Glutamatergic neuron (in vitro differentiated cells): Measurements from ENCODE around the gene CLDND2. TPM values are rescaled to one million over a fixed set of nuclear protein-coding genes. Genes with fewer than 3 reads are reported as not detected.

Source experiments
- DNase-seq: peaks from one replicate; pipeline ENCODE4 v3.0.0; 2022
- H3K27ac Mint-ChIP-seq: one replicate; pipeline ENCODE4 v1.8.0; 2020; ENCODE audit warnings: mild to moderate bottlenecking, mixed read lengths, inconsistent platforms; ENCODE audit not compliant: unreplicated experiment
- H3K27me3 Mint-ChIP-seq: one replicate; pipeline ENCODE4 v1.8.0; 2020; ENCODE audit warnings: mild to moderate bottlenecking, moderate library complexity, mixed read lengths, inconsistent platforms; ENCODE audit not compliant: unreplicated experiment
- H3K36me3 Mint-ChIP-seq: one replicate; pipeline ENCODE4 v1.8.0; 2020; ENCODE audit warnings: mild to moderate bottlenecking, mixed read lengths, inconsistent platforms; ENCODE audit not compliant: unreplicated experiment
- H3K4me1 Mint-ChIP-seq: one replicate; pipeline ENCODE4 v1.8.0; 2020; ENCODE audit warnings: mild to moderate bottlenecking, low read depth, mixed read lengths, inconsistent platforms; ENCODE audit not compliant: unreplicated experiment
- H3K4me3 Mint-ChIP-seq: one replicate; pipeline ENCODE4 v1.8.0; 2020; ENCODE audit warnings: mild to moderate bottlenecking, mixed read lengths, inconsistent platforms; ENCODE audit not compliant: unreplicated experiment
- H3K9me3 Mint-ChIP-seq: one replicate; pipeline ENCODE4 v1.8.0; 2020; ENCODE audit warnings: mild to moderate bottlenecking, moderate library complexity, mixed read lengths, inconsistent platforms; ENCODE audit not compliant: unreplicated experiment
- CTCF ChIP-seq: fragments of 200-600 bp; sonication (generic); IDR thresholded peaks from one replicate; pipeline ENCODE4 v1.5.0; 2021; ENCODE audit not compliant: partially characterized antibody, unreplicated experiment
- total RNA-seq: library from RNA; stranded (reverse); fragmentation: NEBNext Ultra II Directional; extraction: Animal tissue kit (Norgen Biotek cat#: 25700); gene quantifications from one replicate; pipeline ENCODE4 v1.2.1, GENCODE V29; 2021; ENCODE audit not compliant: unreplicated experiment

Gene CLDND2
- total RNA-seq, 1 donor from 2014 or later: not detected

GRCh38 chr19:51372021-51372648, 3.3 kb upstream of the CLDND2 start:
- no peak for TF ChIP-seq CTCF
- H3K4me1 Mint-ChIP-seq: peaks cover 3% of the 10 kb centered on the region
- no peak overlapping the region for H3K4me3 Mint-ChIP-seq

GRCh38 chr19:51371186-51371690, 2.4 kb upstream of the CLDND2 start:
- no peaks in the 10 kb centered on the region for H3K36me3 Mint-ChIP-seq
- peak overlapping the region; percentile 3 for H3K4me3 Mint-ChIP-seq
- H3K4me1 Mint-ChIP-seq: peaks cover 3% of the 10 kb centered on the region
- TF ChIP-seq CTCF: no peak
- peaks cover 15% of the 10 kb centered on the region for H3K27me3 Mint-ChIP-seq
- peaks cover 19% of the 10 kb centered on the region for H3K9me3 Mint-ChIP-seq
- H3K27ac Mint-ChIP-seq: no peak overlapping the region
- DNase-seq: no peak

More at GRCh38 chr19:51372021-51372648, 3.3 kb upstream of the CLDND2 start:
- H3K27me3 Mint-ChIP-seq: peaks cover 12% of the 10 kb centered on the region
- DNase-seq: no peak
- no peaks in the 10 kb centered on the region for H3K36me3 Mint-ChIP-seq
- no peak overlapping the region for H3K27ac Mint-ChIP-seq
- H3K9me3 Mint-ChIP-seq: peaks cover 12% of the 10 kb centered on the region

GRCh38 chr19:51370230-51370629, 1.4 kb upstream of the CLDND2 start:
- Mint-ChIP-seq H3K9me3 (peaks cover 24% of the 10 kb centered on the region), H3K27me3 (peaks cover 18% of the 10 kb centered on the region), H3K36me3 (no peaks in the 10 kb centered on the region), H3K4me1 (peaks cover 5% of the 10 kb centered on the region), H3K27ac (no peak overlapping the region), H3K4me3 (peak overlapping the region; percentile 59)
- DNase-seq: no peak
- no peak for TF ChIP-seq CTCF

- H3K27ac Mint-ChIP-seq: peak overlapping the region; percentile 96
- DNase-seq: peak; percentile 99
- H3K9me3 Mint-ChIP-seq: peaks cover 22% of the 10 kb centered on the region
- H3K36me3 Mint-ChIP-seq: no peaks in the 10 kb centered on the region
- TF ChIP-seq CTCF: no peak
- peak overlapping the region; percentile 97 for H3K4me3 Mint-ChIP-seq
- H3K27me3 Mint-ChIP-seq: peaks cover 15% of the 10 kb centered on the region
- H3K4me1 Mint-ChIP-seq: peaks cover 5% of the 10 kb centered on the region
Observed at GRCh38 chr19:51367565-51368365, 1.0 kb downstream of the CLDND2 start.

- DNase-seq: no peak
- TF ChIP-seq CTCF: no peak
- Mint-ChIP-seq H3K9me3 (peaks cover 22% of the 10 kb centered on the region), H3K4me1 (peaks cover 5% of the 10 kb centered on the region), H3K36me3 (no peaks in the 10 kb centered on the region), H3K27me3 (peaks cover 12% of the 10 kb centered on the region), H3K4me3 (peak overlapping the region; percentile 97), H3K27ac (peak overlapping the region; percentile 96)
Observed at GRCh38 chr19:51367255-51367564, 1.6 kb downstream of the CLDND2 start.
